ENCODE measurements around the gene CBFA2T2. TPM values are rescaled to one million over a fixed set of nuclear protein-coding genes. Genes with fewer than 3 reads are reported as not detected.
"Not testable (repeated sequence)": the region's sequence is repeated elsewhere in the genome, so short reads cannot be mapped to it uniquely, and the experiment has no call there.

Gene CBFA2T2
- total RNA-seq, 2 donors from 2014 or later = 8.3 to 10.7 TPM

- peak; percentile 78 for DNase-seq
- intact Hi-C loops (cut with DNase I) = no loop called here
- ATAC-seq = peak; percentile 99
Observed at GRCh38 chr20:33561692-33562601, 72.1 kb downstream of the CBFA2T2 start.

- ATAC-seq (no peak), DNase-seq (no peak)
- intact Hi-C loops (cut with DNase I) = no loop called here
Observed at GRCh38 chr20:33563788-33564187, 73.9 kb downstream of the CBFA2T2 start.

DNA sequence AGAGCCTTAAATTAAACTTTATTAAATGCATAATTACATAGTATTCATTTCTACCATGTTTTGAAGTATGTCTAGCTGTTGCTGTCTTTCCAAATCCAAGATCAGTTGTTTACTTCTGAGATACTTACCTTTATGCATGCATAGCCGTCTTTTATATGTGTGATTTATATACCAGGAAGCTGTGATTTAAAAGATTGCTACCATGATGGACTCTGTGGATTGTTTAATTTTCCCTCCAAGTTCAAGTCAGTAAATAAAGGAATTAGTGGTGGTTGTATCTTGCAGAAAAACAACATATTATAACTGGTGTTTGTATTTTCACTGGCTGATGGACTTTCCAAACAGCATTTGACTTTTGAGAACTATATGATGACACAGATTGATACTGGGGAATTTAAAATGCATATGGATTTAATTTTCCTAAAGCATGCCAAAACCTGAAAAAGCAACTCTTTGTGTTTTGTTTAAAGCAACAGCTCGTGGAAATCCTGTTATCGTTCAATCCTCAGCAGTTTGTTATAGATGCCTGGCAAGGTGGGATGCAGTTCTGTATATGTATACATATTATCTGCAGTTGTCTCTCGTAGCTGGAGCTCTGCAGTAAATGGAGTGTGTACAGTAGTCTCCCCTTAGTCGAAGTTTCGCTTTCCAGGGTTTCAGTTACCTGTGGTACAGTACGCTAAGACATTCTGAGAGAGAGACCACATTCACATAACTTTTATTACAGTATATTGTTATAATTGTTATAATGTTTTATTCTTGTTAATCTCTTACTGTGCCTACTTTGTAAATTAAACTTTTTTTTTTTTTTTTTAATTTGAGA, 77.1 kb downstream of the CBFA2T2 start:
- ATAC-seq (no peak), DNase-seq (no peak)
- intact Hi-C loops (cut with DNase I) = no loop called here

GRCh38 chr20:33567949-33568348, 78.1 kb downstream of the CBFA2T2 start:
- DNase-seq = no peak
- intact Hi-C loops (cut with DNase I) = no loop called here
- ATAC-seq = no peak

- peak; percentile 59 to 75 for ATAC-seq
- intact Hi-C loops (cut with DNase I) = no loop called here
- DNase-seq = peak; percentile 36
Observed at GRCh38 chr20:33568378-33568777, 78.5 kb downstream of the CBFA2T2 start.

GRCh38 chr20:33568868-33569801, 79.2 kb downstream of the CBFA2T2 start:
- ATAC-seq (peak; percentile 30 to 44), DNase-seq (no peak)
- intact Hi-C loops (cut with DNase I) = no loop called here

- ATAC-seq (no peak), DNase-seq (no peak)
- intact Hi-C loops (cut with DNase I) = no loop called here
Observed at GRCh38 chr20:33569802-33570391, 80.0 kb downstream of the CBFA2T2 start.

DNA sequence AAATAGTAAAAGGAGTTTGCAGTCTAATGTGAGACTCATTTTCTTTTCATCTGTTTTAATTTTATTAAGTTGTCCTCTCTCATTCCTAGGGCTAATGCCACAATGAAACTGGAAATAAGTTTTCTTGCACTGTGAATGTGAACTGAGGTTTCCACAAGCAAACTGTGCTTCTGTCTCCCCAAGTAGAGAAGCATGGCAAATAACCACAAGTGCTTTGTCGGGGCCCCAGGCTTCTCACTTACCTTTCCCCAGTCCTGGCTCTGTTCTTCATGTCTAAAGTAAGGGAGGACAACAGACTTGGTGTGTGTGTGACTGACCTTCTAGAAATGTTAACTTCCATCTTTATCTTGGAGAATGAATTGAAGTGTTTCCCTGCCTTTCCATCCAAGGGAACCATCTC, 80.8 kb downstream of the CBFA2T2 start:
- DNase-seq (no peak), ATAC-seq (no peak)
- intact Hi-C loops (cut with DNase I) = no loop called here

GRCh38 chr20:33573268-33573667, 83.4 kb downstream of the CBFA2T2 start:
- ATAC-seq; DNase-seq; intact Hi-C loops (cut with DNase I): not testable (repeated sequence)

- intact Hi-C loops (cut with DNase I) = no loop called here
- ATAC-seq = peak in 1 of 2 donors; percentile 59
Observed at GRCh38 chr20:33575282-33575681, 85.4 kb downstream of the CBFA2T2 start.

DNA sequence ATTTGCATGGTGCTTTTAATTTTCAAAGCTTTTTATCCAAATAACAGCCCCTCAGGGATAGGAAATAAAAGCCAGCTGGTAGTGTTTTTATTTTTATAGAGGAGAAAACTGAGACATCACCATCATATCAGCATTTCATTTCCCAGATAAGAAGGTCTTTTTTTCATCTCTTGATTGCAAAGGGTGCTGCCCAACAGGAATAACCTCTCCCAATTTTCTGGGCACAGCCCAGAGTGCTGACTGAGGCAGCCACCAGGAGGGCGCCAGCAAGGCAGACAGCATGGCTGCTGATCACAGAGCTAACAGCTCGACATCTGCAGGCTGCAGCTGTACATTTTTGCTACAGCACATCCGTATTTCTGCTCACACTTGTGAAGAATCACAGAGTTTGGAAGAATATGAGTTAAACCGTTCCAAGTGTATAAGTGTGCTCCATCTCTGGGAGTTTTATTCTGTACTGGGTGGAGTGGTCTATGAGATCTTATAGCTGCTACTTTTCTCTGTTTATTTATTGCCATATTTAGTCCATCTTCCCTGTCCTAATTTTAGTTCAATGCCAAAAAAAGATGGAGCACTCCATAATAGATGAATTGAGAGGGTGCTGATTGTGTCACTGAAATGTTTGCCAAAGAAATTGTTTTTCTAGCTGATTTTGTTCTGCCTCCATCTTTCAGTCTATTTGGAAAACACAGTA, 86.7 kb downstream of the CBFA2T2 start:
- ATAC-seq (peak; percentile 50 to 75), DNase-seq (no peak)
- intact Hi-C loops (cut with DNase I) = no loop called here

More at GRCh38 chr20:33575282-33575681, 85.4 kb downstream of the CBFA2T2 start:
- DNase-seq = no peak

- intact Hi-C loops (cut with DNase I) = no loop called here
- ATAC-seq (peak in 1 of 2 donors; percentile 15), DNase-seq (no peak)
Observed at GRCh38 chr20:33578510-33578909, 88.6 kb downstream of the CBFA2T2 start.

DNA sequence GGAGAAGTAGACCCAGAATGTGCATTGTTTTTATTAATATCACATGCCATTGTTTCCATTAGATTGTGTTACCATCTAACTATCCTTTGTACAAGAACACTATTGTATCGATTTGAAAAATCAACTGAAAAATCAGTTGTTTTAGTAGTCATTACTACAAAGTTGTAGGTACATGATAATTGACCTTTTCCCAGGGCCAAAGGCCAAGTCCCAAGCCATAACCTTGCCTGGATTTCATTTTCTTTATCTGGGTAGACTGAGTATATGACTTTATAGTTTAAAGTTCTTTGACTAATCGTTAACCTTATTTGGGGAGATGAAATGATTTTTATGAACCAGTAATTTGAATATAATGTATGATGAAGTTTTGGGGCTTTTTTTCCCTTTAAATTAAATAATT, 93.2 kb downstream of the CBFA2T2 start:
- intact Hi-C loops (cut with DNase I) = no loop called here
- no peak for ATAC-seq

GRCh38 chr20:33584976-33585375, 95.1 kb downstream of the CBFA2T2 start:
- ATAC-seq (no peak), DNase-seq (no peak)
- intact Hi-C loops (cut with DNase I) = no loop called here

More for the DNA sequence above, 93.2 kb downstream of the CBFA2T2 start:
- DNase-seq = no peak

DNA sequence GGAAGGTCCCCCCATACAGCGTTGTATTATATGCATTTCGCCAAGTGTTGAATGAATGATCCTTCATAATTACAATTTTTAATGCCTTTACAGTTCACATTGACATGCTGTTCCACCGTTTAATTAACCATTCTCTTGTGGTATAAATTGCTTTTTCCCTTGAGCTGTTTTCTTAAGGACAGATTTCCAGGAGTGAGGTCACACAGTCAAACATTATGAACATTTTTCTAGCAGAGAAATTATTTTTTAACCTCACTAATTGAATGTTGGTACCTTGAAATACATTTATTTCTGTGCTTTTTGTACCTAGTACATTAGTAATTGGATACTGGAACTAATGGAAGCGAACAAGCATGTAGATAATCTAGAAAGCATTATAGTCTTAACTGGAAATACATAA, 95.5 kb downstream of the CBFA2T2 start:
- ATAC-seq (no peak), DNase-seq (no peak)
- intact Hi-C loops (cut with DNase I) = no loop called here

- DNase-seq (no peak), ATAC-seq (no peak)
- intact Hi-C loops (cut with DNase I) = no loop called here
Observed at GRCh38 chr20:33589059-33589458, 99.2 kb downstream of the CBFA2T2 start.

GRCh38 chr20:33591901-33592300, 102.0 kb downstream of the CBFA2T2 start:
- DNase-seq; intact Hi-C loops (cut with DNase I): not testable (repeated sequence)
- peak in 1 of 2 donors; percentile 53 for ATAC-seq

- DNase-seq = no peak
- no peak for ATAC-seq
- intact Hi-C loops (cut with DNase I) = no loop called here
Observed at GRCh38 chr20:33594743-33595142, 104.8 kb downstream of the CBFA2T2 start.

Data from left cardiac atrium (tissue), 4 donors.